ENCODE measurements around the gene AIFM1. TPM values are rescaled to one million over a fixed set of nuclear protein-coding genes. Genes with fewer than 3 reads are reported as not detected.

Gene AIFM1
- total RNA-seq, 2 donors from 2014 or later: 35.6 to 86.9 TPM

- Histone ChIP-seq H3K36me3 (no peaks in the 10 kb centered on the region), H3K9me3 (no peaks in the 10 kb centered on the region), H3K4me1 (peaks cover 0 to 15% of the 10 kb centered on the region in 2 donors), H3K27ac (no peak overlapping the region), H3K27me3 (no peaks in the 10 kb centered on the region), H3K4me3 (no peak overlapping the region)
- no peak for DNase-seq (ENCODE audit: low spot score)
- no peak for TF ChIP-seq CTCF (IDR thresholded peaks at IDR 0.05)
These were observed 75.3 kb downstream of the AIFM1 start for GRCh38 chrX:130090364-130090763.

- Histone ChIP-seq H3K4me3 (no peak overlapping the region), H3K27me3 (no peaks in the 10 kb centered on the region), H3K36me3 (no peaks in the 10 kb centered on the region), H3K27ac (peak overlapping the region in 1 of 2 donors; percentile 14), H3K4me1 (peaks cover 0 to 35% of the 10 kb centered on the region in 2 donors), H3K9me3 (no peaks in the 10 kb centered on the region)
- no peak for TF ChIP-seq CTCF (IDR thresholded peaks at IDR 0.05)
- DNase-seq (ENCODE audit: low spot score): no peak
These were observed 79.0 kb downstream of the AIFM1 start for GRCh38 chrX:130086447-130087206.

- Histone ChIP-seq H3K36me3 (no peaks in the 10 kb centered on the region), H3K27me3 (no peaks in the 10 kb centered on the region), H3K4me3 (no peak overlapping the region), H3K4me1 (peaks cover 0 to 37% of the 10 kb centered on the region in 2 donors), H3K9me3 (no peaks in the 10 kb centered on the region), H3K27ac (peak overlapping the region; percentile 14 to 23)
- DNase-seq (ENCODE audit: low spot score): no peak
- TF ChIP-seq CTCF (IDR thresholded peaks at IDR 0.05): no peak
These were observed 79.8 kb downstream of the AIFM1 start for GRCh38 chrX:130085551-130086446.

GRCh38 chrX:130084631-130085237 is 80.9 kb downstream of the AIFM1 start:
- Histone ChIP-seq H3K27ac (no peak overlapping the region), H3K36me3 (no peaks in the 10 kb centered on the region), H3K27me3 (no peaks in the 10 kb centered on the region), H3K9me3 (no peaks in the 10 kb centered on the region), H3K4me1 (peaks cover 0 to 37% of the 10 kb centered on the region in 2 donors), H3K4me3 (no peak overlapping the region)
- DNase-seq (ENCODE audit: low spot score): no peak
- TF ChIP-seq CTCF (IDR thresholded peaks at IDR 0.05): no peak

- Histone ChIP-seq H3K27me3 (no peaks in the 10 kb centered on the region), H3K4me3 (no peak overlapping the region), H3K4me1 (peaks cover 0 to 37% of the 10 kb centered on the region in 2 donors), H3K36me3 (no peaks in the 10 kb centered on the region), H3K27ac (no peak overlapping the region), H3K9me3 (no peaks in the 10 kb centered on the region)
- TF ChIP-seq CTCF (IDR thresholded peaks at IDR 0.05): no peak
- no peak for DNase-seq (ENCODE audit: low spot score)
These were observed 81.8 kb downstream of the AIFM1 start for GRCh38 chrX:130083656-130084382.

All from right atrium auricular region (tissue), 2 donors.